ENCODE data around the gene IGFLR1.
"Not testable (repeated sequence)": the region's sequence is repeated elsewhere in the genome, so short reads cannot be mapped to it uniquely, and the experiment has no call there.

Gene IGFLR1

DNA sequence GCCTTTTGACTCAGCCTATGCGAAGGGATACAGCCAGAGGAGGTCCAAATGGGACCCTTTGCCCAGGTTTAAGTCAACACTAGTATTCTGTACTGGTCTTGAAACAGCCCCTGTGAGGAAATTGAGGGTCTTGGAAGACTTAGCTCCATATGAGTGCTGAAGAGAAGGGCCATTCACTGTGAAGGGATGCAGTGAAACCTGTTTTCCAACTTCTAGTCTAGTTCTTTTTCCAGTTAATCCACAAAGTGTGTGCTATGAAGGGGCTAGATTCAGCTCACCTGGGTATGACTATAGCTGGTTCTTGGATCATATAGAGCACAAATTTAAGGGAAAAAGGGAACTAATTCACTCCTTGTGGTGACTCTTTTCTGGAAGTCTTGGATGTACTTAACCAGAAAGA, 33.9 kb downstream of the IGFLR1 start:
- no peak for DNase-seq (ENCODE audit: low read depth in 2 of 2)

- DNase-seq (ENCODE audit: low read depth in 2 of 2) = no peak
Measured at GRCh38 chr19:35704218-35704617, 38.0 kb downstream of the IGFLR1 start, which contains the start of gene ZBTB32. TSS of gene ZBTB32 (plus strand) at chr19:35704558. CDS start at chr19:35714627, 10,069 bp downstream.

DNA sequence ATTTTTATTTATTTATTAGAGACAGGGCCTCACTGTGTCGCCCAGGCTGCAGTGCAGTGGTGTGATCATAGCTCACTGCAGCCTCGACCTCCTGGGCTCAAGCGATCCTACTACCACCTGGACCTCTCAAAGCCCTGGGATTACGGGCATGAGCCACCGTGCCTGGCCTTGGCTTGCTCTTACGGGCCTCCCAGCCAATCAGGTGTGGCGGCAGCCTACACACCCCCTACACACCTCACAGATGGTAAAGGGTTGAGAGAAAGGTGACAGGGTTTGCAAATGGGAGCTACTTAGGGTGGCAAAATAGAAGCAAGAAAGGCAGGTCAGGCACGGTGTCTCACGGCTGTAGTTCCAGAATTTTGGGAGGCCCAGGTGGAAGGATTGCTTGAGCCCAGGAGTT, 38.9 kb downstream of the IGFLR1 start:
- DNase-seq (ENCODE audit: low read depth in 2 of 2) = no peak

DNA sequence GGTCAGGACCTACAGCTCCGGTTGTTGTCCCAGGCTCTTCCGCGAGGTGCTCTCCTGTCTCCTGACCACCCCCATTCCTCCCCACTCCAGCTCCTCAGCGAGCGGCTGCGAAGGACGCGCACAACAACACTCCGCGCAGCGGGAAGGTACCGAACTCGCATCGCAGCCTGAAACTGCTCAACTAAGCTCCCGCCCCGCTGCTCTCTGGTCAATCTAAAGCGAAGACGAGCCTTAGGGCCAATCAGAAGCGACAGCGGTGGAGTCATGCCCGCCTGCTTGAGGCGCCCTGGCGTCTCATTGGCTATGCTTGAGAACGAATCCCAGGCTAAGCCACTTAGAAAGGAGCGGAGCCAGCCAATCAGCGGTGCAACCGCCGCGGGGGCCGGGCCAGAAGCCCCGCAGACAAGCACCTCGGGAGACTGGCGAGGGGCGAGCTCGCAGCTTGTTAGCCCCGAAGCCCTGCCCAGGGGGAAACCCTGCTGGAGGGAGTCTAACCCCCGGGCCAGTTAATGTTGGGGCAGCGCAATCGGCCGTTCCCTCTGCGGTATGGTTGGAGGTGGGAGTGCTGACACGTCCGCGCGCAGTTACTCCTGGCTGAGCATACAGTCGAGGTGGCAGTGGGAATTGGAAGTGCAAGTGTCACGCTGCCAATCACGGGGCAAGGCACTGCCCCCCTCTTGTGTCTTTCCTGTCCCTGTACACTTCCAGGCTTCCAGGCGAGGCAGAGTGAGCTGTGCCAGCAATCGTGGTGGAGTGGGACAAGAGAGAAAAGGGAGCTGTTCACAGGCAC, 39.8 kb downstream of the IGFLR1 start:
- peak; percentile 80 to 91 for DNase-seq (ENCODE audit: low read depth in 2 of 2)

DNA sequence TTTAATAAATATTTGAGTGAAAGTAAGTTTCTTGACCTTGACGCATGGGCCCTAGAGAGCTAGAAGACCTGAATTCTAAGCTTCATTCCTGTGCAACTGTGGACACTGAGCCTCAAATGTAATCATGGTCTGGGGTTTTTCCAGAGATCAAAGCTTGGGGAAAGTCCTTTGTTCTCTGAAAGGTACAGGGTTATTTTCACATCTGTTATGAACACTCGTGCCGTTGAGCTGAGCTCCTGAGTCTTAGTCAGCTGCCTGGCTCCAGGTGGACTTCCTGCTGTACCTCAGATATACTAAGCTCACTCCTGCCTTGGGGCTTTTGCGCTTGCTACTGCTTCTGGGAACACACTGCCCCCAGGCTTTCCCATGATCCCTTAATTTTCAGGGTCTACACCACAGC, 45.4 kb downstream of the IGFLR1 start:
- no peak for DNase-seq (ENCODE audit: low read depth in 2 of 2)

- DNase-seq (ENCODE audit: low read depth in 2 of 2) = no peak
Measured at GRCh38 chr19:35695895-35696422, 46.3 kb downstream of the IGFLR1 start.

DNA sequence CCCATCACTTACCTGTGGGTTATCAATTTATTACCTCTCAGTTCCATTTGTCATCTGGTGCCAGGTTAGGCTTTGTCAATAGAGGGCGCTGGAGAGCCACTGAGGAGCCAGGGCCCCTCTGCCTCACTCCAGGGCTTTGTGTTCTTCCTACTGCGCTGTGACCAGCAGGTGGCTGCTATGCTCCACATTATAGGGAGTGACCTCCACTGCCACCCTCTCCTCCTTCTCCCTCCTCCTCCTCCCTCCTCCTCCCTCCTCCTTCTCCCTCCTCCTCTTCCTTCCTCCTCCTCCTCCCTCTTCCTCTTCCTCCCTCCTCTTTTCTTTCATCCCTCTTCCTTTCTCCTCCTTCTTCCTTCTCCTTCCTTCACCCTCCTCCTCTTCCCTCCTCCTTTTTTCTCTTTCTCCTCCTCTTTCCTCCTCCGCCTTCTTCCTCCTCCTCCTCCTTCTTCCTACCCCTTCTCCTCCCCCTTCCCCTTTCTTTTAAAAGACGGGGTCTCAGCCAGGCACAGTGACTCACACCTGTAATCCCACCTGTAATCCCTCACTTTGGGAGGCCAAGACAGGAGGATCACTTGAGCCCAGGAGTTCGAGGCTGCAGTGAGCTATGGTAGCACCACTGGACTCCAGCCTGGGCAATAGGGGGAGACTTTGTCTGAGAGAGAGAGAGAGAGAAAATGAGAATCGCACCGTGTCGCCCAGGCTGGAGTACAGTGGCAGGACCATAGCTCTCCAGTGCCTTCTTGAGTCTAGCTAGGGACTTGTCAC, 48.2 kb downstream of the IGFLR1 start:
- DNase-seq (ENCODE audit: low read depth in 2 of 2) = peak; percentile 71 to 84

- no peak for DNase-seq (ENCODE audit: low read depth in 2 of 2)
Measured at GRCh38 chr19:35693422-35693821, 48.8 kb downstream of the IGFLR1 start.

DNA sequence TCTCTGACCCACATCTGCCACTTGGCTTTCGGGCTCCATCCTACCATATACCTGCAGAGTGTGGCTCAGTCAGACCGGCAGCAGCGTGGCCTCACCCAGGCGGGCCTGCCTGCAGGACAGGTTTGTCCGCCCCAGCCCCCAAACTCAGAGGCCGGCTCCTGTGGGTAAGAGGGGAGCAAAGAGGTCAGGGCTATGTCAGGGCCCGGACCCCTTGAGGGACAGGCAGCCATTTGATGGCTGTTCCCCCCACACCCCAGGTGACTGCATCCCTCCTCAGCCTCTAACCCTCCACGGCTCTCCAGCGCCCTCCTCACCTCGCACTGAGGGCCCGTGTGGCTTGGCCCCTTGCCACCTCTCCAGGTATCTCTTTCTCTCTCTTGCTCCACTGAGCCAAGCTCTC, 50.2 kb downstream of the IGFLR1 start:
- DNase-seq (ENCODE audit: low read depth in 2 of 2) = no peak

DNA sequence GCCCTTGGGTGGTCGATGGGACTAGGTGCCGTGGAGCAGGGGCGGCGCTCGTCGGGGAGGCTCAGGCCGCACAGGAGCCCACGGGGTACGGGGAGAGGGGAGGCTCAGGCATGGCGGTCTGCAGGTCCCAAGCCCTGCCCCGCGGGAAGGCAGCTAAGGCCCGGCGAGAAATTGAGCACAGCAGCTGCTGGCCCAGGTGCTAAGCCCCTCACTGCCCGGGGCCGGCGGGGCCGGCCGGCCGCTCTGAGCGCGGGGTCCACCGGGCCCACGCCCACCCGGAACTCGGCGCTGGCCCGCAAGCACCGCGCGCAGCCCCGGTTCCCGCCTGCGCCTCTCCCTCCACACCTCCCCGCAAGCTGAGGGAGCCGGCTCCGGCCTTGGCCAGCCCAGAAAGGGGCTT, 51.1 kb downstream of the IGFLR1 start:
- not testable (repeated sequence) for DNase-seq (ENCODE audit: low read depth in 2 of 2)

- DNase-seq (ENCODE audit: low read depth in 2 of 2) = no peak
Measured at GRCh38 chr19:35689836-35690235, 52.4 kb downstream of the IGFLR1 start.
